Activated CD4-positive, alpha-beta memory T cell treated with anti-CD3 and anti-CD28 coated beads for 36 hours (primary cell): ENCODE results near the gene DEPDC1B. TPM values are rescaled to one million over a fixed set of nuclear protein-coding genes. Genes with fewer than 3 reads are reported as not detected.
"Not testable (repeated sequence)": the region's sequence is repeated elsewhere in the genome, so short reads cannot be mapped to it uniquely, and the experiment has no call there.

Source experiments
- CTCF ChIA-PET: fragments of 350-600 bp; sonication (Branson Sonifier 250); formaldehyde crosslinking; loops from one replicate; lab custom pipeline; 2021; ENCODE audit warnings: antibody characterized with exemption, inconsistent platforms; lab: Charles Lee
- POLR2A ChIA-PET: fragments of 350-600 bp; sonication (Branson Sonifier 250); formaldehyde crosslinking; loops from one replicate; lab custom pipeline; 2021; ENCODE audit warnings: antibody characterized with exemption; lab: Charles Lee
- DNase-seq: peaks from one replicate; pipeline ENCODE4 v3.0.0-alpha.2; 2020
- H3K27ac Mint-ChIP-seq: one replicate; pipeline ENCODE4 v1.8.0; 2021; ENCODE audit warnings: mixed read lengths
- H3K27me3 Mint-ChIP-seq: one replicate; pipeline ENCODE4 v1.8.0; 2021; ENCODE audit warnings: mixed read lengths
- H3K36me3 Mint-ChIP-seq: one replicate; pipeline ENCODE4 v1.8.0; 2021; ENCODE audit warnings: mixed read lengths
- H3K4me1 Mint-ChIP-seq: one replicate; pipeline ENCODE4 v1.8.0; 2021; ENCODE audit warnings: low read depth, mixed read lengths
- H3K4me3 Mint-ChIP-seq: one replicate; pipeline ENCODE4 v1.8.0; 2021; ENCODE audit warnings: mild to moderate bottlenecking, mixed read lengths
- H3K9me3 Mint-ChIP-seq: one replicate; pipeline ENCODE4 v1.8.0; 2021; ENCODE audit warnings: mixed read lengths
- intact Hi-C: fragments of 100-400 bp; cut with micrococcal nuclease; formaldehyde crosslinking; loops from one replicate; pipeline ENCODE4 v1.15.1; 2023
- total RNA-seq, 2 experiments: library from RNA; stranded (reverse); gene quantifications; one replicate each; pipeline ENCODE4 v1.2.3, GENCODE V29; 2021

DEPDC1B gene
- total RNA-seq, 2 experiments from 2014 or later = 33.2 to 33.6 TPM

- Mint-ChIP-seq H3K9me3 (no peaks in the 10 kb centered on the region), H3K4me3 (no peak overlapping the region), H3K36me3 (peaks cover 3% of the 10 kb centered on the region), H3K4me1 (no peaks in the 10 kb centered on the region), H3K27ac (no peak overlapping the region), H3K27me3 (no peaks in the 10 kb centered on the region)
- POLR2A ChIA-PET = no interaction called here
- intact Hi-C loops = no loop called here
- CTCF ChIA-PET = interaction anchor here (1.4 kb wide), 1 partner anchor 21 kb away, joined by 3 read pairs; no protein-coding TSS in a partner anchor
- no peak for DNase-seq
These were observed 9.6 kb downstream of the DEPDC1B start for GRCh38 chr5:60690326-60690725.

- intact Hi-C loops = no loop called here
- H3K9me3 Mint-ChIP-seq = no peaks in the 10 kb centered on the region
- no peak overlapping the region for H3K27ac Mint-ChIP-seq
- H3K4me1 Mint-ChIP-seq = no peaks in the 10 kb centered on the region
- no peak overlapping the region for H3K4me3 Mint-ChIP-seq
- POLR2A ChIA-PET = interaction anchor here (1.7 kb wide), 1 partner anchor 11 kb away, joined by 5 read pairs; the partner anchor contains the start of gene DEPDC1B
- H3K36me3 Mint-ChIP-seq = peaks cover 3% of the 10 kb centered on the region
- H3K27me3 Mint-ChIP-seq = no peaks in the 10 kb centered on the region
- CTCF ChIA-PET = interaction anchor here (0.7 to 1.5 kb wide), 5 partner anchors 11 to 21 kb away, joined by 3 to 6 read pairs (median 3); partner anchors contain the start of gene DEPDC1B
- no peak for DNase-seq
These were observed 11.0 kb downstream of the DEPDC1B start for GRCh38 chr5:60688980-60689379.

DNA sequence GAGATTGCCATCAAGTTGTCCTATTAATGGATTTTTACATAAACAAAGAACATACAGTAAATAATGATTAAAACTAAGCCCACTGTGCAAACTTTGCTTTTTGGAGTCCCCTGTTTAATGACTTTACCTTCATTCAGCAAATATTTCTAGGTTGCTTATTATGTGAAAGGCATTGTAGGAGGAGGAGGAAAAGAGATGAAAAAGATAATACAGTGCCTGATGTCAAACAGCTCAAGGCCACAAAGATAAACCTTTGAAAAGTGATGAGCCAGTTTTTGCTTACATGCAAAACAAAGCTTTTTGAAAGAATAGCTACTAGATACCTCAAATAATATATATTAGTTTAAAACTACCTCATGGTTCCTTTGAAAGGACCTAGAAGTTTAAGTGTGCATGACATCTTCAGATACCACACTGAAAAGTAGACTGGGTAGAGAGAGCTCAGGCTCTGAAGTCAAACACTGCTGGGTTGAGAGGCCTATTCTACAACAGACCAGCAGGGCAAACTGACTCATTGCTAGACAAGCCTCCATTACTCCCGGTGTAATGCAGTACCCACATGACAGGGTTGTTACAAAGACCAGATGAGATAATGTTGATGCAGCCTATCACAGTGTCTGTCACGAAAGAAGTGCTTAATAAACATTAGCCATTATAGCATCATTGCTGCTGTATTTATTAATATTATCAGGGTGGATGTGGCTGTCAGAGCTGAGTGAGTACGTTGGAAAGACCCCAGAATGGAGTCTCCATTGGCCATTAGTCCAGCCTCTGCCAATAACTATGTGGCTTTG, 11.8 kb downstream of the DEPDC1B start:
- no peak overlapping the region for H3K27ac Mint-ChIP-seq
- H3K27me3 Mint-ChIP-seq = no peaks in the 10 kb centered on the region
- no peaks in the 10 kb centered on the region for H3K9me3 Mint-ChIP-seq
- intact Hi-C loops = no loop called here
- ChIA-PET POLR2A (interaction anchor here (1.7 kb wide), 1 partner anchor 12 kb away, joined by 5 read pairs; the partner anchor contains the start of gene DEPDC1B), CTCF (interaction anchor here (0.7 to 1.5 kb wide), 7 partner anchors 11 to 455 kb away, joined by 3 to 6 read pairs (median 3); partner anchors contain the start of gene DEPDC1B)
- H3K4me1 Mint-ChIP-seq = no peaks in the 10 kb centered on the region
- no peak overlapping the region for H3K4me3 Mint-ChIP-seq
- peaks cover 3% of the 10 kb centered on the region for H3K36me3 Mint-ChIP-seq
- DNase-seq = no peak

- Mint-ChIP-seq H3K9me3 (no peaks in the 10 kb centered on the region), H3K27me3 (no peaks in the 10 kb centered on the region), H3K4me3 (no peak overlapping the region), H3K27ac (no peak overlapping the region), H3K36me3 (peaks cover 7% of the 10 kb centered on the region), H3K4me1 (no peaks in the 10 kb centered on the region)
- CTCF ChIA-PET = interaction anchor here (1.0 to 1.2 kb wide), 3 partner anchors 14 to 875 kb away, joined by 3 read pairs; partner anchors contain the start of gene DEPDC1B
- POLR2A ChIA-PET = interaction anchor here (1.3 kb wide), 1 partner anchor 13 kb away, joined by 4 read pairs; the partner anchor contains the start of gene DEPDC1B
- intact Hi-C loops = no loop called here
- no peak for DNase-seq
These were observed 13.8 kb downstream of the DEPDC1B start for GRCh38 chr5:60686157-60686556.

DNA sequence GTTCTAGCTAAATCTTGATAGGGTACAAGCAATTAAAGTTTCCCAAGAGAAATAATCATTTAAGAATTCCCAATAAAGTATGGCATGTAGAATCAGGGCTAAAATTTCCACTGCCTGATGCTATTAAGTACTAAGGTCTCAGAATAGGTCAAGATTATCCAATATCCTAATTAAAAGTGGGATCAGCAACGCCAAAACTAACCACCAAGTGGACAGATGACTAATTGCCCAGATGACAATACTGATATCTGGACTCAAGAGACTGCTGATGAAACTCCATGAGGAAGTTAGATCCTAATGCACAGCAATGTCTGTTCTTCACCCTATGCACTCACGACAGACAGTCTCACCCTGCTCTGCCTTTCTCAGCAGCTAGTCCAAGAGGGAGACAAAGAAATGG, 14.3 kb downstream of the DEPDC1B start:
- Mint-ChIP-seq H3K9me3 (no peaks in the 10 kb centered on the region), H3K4me3 (no peak overlapping the region), H3K27ac (no peak overlapping the region), H3K36me3 (peaks cover 7% of the 10 kb centered on the region), H3K27me3 (no peaks in the 10 kb centered on the region), H3K4me1 (no peaks in the 10 kb centered on the region)
- ChIA-PET POLR2A (interaction anchor here (1.3 kb wide), 1 partner anchor 14 kb away, joined by 4 read pairs; the partner anchor contains the start of gene DEPDC1B), CTCF (no interaction called here)
- no peak for DNase-seq
- intact Hi-C loops = no loop called here

DNA sequence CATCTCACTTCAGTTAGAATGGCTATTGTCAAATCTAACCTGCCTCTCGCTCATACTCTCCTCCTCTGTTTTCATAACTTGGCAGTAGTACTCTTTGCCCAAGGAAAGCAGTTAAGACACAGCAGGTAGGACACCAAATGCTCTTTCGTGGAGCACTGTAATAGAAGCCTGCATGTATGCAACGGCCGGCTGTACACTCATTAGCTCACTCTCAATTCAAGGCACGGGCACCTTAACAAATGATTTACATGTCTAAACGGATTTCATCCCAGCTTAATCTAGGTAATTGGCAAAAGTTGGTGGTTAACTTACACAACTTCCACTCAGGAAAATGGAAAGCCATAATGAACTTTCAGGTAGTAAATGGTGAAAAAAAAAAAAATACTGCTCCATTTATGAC, 14.9 kb downstream of the DEPDC1B start:
- H3K36me3 Mint-ChIP-seq = peaks cover 7% of the 10 kb centered on the region
- intact Hi-C loops = no loop called here

DNA sequence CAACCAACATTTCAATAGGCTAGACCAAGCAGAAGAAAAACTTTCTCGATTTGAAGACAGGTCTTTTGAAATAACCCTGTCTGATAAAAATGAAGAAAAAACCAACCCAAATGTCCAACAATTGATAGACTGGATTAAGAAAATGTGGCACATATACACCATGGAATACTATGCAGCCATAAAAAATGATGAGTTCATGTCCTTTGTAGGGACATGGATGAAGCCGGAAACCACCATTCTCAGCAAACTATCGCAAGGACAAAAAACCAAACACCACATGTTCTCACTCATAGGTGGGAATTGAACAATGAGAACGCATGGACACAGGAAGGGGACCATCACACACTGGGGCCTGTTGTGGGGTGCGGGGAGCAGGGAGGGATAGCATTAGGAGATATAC, 18.0 kb downstream of the DEPDC1B start:
- H3K27ac Mint-ChIP-seq, POLR2A ChIA-PET, DNase-seq, H3K27me3 Mint-ChIP-seq, H3K9me3 Mint-ChIP-seq, H3K4me3 Mint-ChIP-seq, H3K36me3 Mint-ChIP-seq, H3K4me1 Mint-ChIP-seq, CTCF ChIA-PET, intact Hi-C loops: not testable (repeated sequence)

More for the DNA sequence above, 14.9 kb downstream of the DEPDC1B start:
- H3K27ac Mint-ChIP-seq = no peak overlapping the region
- DNase-seq = no peak
- no peak overlapping the region for H3K4me3 Mint-ChIP-seq
- CTCF ChIA-PET = interaction anchor here (0.8 kb wide), 1 partner anchor 16 kb away, joined by 4 read pairs; no protein-coding TSS in a partner anchor
- no peaks in the 10 kb centered on the region for H3K9me3 Mint-ChIP-seq
- POLR2A ChIA-PET = no interaction called here
- H3K27me3 Mint-ChIP-seq = no peaks in the 10 kb centered on the region
- H3K4me1 Mint-ChIP-seq = no peaks in the 10 kb centered on the region

GRCh38 chr5:60679816-60680215, 20.1 kb downstream of the DEPDC1B start:
- CTCF ChIA-PET = no interaction called here
- no peak overlapping the region for H3K4me3 Mint-ChIP-seq
- H3K9me3 Mint-ChIP-seq = no peaks in the 10 kb centered on the region
- no peak overlapping the region for H3K27ac Mint-ChIP-seq
- no peak for DNase-seq
- intact Hi-C loops = loop anchor here (5.0 kb wide), 2 partner anchors 247 to 267 kb away; partner anchors contain the start of genes ERCC8 and NDUFAF2
- peaks cover 4% of the 10 kb centered on the region for H3K36me3 Mint-ChIP-seq
- POLR2A ChIA-PET = no interaction called here
- no peaks in the 10 kb centered on the region for H3K27me3 Mint-ChIP-seq
- peaks cover 4% of the 10 kb centered on the region for H3K4me1 Mint-ChIP-seq

GRCh38 chr5:60677850-60678664, 21.9 kb downstream of the DEPDC1B start:
- DNase-seq = no peak
- CTCF ChIA-PET = interaction anchor here (1.0 to 1.5 kb wide), 5 partner anchors 9 to 22 kb away, joined by 3 to 10 read pairs (median 3); partner anchors contain the start of gene DEPDC1B
- POLR2A ChIA-PET = no interaction called here
- intact Hi-C loops = loop anchor here (1.0 to 5.0 kb wide), 4 partner anchors 166 to 282 kb away; partner anchors contain the start of genes ELOVL7, ERCC8 and NDUFAF2
- H3K4me3 Mint-ChIP-seq = no peak overlapping the region
- H3K27me3 Mint-ChIP-seq = no peaks in the 10 kb centered on the region
- H3K9me3 Mint-ChIP-seq = no peaks in the 10 kb centered on the region
- H3K27ac Mint-ChIP-seq = no peak overlapping the region
- peaks cover 4% of the 10 kb centered on the region for H3K4me1 Mint-ChIP-seq
- H3K36me3 Mint-ChIP-seq = peaks cover 4% of the 10 kb centered on the region

- Mint-ChIP-seq H3K27ac (no peak overlapping the region), H3K9me3 (no peaks in the 10 kb centered on the region), H3K4me1 (peaks cover 4% of the 10 kb centered on the region), H3K4me3 (no peak overlapping the region), H3K27me3 (no peaks in the 10 kb centered on the region), H3K36me3 (no peaks in the 10 kb centered on the region)
- ChIA-PET POLR2A (no interaction called here), CTCF (interaction anchor here (1.0 to 2.4 kb wide), 4 partner anchors 13 to 984 kb away, joined by 3 to 7 read pairs (median 4); partner anchors contain the start of gene DEPDC1B)
- no peak for DNase-seq
- intact Hi-C loops = loop anchor here (5.0 kb wide), 2 partner anchors 252 to 272 kb away; partner anchors contain the start of genes ERCC8 and NDUFAF2
These were observed 24.7 kb downstream of the DEPDC1B start for GRCh38 chr5:60675286-60675685.

DNA sequence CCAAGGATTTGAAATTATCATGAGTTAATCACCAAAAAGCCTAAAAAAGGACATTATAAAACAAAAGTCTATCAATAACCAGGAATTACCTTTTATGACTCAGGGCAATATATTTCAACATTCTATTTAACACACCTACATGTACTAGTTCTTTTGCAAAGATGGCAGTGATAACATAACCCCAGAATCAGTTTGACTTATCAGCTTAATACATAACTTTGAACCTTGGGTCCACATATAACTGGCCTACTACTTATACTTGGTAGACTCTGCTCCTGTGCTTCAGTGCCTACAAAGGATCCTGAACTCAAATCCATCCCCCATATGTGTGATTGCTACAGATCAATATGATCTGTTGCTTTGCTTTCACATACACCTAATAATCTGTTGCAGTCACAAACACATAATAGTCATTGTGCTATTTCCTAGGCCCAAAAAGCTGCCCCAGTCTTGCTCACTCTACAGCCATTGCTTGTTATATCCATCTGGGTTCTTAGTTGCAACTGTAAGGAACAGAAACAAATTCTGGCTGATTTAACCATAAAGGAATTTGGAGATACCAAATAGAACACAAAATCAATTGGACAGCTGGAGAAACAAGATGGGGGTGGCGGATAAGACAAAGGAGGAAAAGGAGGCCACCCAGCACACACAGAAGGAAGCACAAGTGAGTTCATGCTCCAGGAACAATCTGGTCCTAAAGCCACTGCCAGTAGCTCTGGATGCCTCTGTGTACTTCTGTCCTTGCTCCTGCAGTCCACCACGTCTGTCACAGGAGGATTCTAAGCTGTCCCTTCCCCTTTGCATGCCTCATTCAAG, 25.5 kb downstream of the DEPDC1B start:
- H3K4me1 Mint-ChIP-seq = peaks cover 4% of the 10 kb centered on the region
- H3K36me3 Mint-ChIP-seq = no peaks in the 10 kb centered on the region
- no peak overlapping the region for H3K27ac Mint-ChIP-seq
- H3K27me3 Mint-ChIP-seq = no peaks in the 10 kb centered on the region
- CTCF ChIA-PET = interaction anchor here (2.4 kb wide), 1 partner anchor 865 kb away, joined by 7 read pairs; no protein-coding TSS in a partner anchor
- POLR2A ChIA-PET = interaction anchor here (0.6 kb wide), 1 partner anchor 654 kb away, joined by 3 read pairs; no protein-coding TSS in a partner anchor
- H3K4me3 Mint-ChIP-seq = no peak overlapping the region
- DNase-seq = no peak
- intact Hi-C loops = loop anchor here (5.0 kb wide), 2 partner anchors 253 to 273 kb away; partner anchors contain the start of genes ERCC8 and NDUFAF2
- H3K9me3 Mint-ChIP-seq = no peaks in the 10 kb centered on the region
